GM21381 (cell line): Measurements from ENCODE around the gene CABP2.
A peak's percentile ranks its signal among the peaks of the same experiment; 100 is the strongest.

Experiments used
- ATAC-seq: cut with Tn5 transposase; IDR thresholded peaks from one replicate; pipeline ENCODE4 v1.9.1; 2021; ENCODE audit warnings: mild to moderate bottlenecking, moderate library complexity; ENCODE audit not compliant: unreplicated experiment

The CABP2 gene

DNA sequence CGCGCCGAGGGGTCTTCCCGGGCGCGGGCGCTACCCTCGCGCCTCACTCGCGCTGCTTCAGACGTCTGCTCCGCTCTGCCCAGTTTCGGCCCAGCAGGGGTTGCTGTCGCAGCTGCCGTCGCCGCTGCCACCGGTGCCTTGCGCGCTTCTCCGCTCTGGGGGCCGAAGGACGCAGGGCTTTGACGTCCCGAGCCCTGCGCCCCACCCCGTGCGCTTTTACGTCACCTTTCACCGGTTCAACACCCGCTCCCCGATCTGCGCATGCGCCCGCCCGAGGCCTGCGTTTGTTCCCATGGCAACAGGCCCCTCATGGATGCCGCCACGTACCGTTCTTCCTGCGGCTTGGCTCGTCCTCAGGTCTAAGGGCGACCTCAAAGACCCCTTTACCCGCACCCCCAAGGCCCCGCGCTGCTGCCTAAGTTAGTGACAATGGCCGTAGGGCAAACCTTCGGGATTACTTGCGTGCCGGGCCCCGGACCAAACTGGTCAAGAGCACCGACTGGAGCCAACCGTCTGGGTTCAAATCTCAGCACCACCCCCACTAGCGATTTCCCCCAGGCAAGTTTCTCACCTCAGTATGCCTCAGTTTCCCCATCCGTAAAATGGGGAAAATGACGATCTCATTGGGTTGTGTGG, 14.6 kb downstream of the CABP2 start:
- ATAC-seq = peak; percentile 38

DNA sequence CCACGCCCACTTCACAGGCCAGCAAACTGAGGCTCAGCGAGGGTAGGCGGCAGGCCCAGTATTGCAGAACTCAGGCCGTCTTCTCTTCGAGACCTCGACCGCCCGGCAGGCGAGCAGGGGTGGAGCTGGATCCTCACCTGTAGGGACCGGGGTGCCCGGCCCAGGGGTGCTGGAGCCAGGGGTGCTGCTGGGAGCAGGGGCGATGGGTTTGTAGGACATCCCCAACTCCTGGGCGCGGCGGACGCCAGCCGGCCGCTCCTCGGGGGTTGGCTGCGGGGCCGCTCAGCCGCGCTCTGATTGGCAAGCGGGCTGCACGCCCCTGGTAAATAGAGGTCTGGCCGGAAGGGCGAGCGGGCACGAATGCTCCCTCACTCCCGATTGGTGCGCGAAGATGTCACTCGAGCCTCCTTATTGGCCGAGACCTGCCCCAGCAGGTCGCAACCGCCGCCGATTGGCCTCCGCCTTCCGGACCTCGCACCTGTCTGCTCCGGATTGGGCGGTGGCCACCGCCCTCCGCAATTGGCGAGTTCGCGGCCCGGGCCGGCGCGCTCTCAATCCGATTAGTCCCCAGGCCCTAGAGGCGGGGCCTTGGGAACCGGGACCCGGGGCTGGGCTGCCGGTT, 15.3 kb downstream of the CABP2 start, which contains the start of gene CDK2AP2:
CDK2AP2 (minus strand) TSS at position 299 of the 622 bp plus-strand sequence; CDS start at position 219, 80 bp downstream.
- peak; percentile 69 for ATAC-seq

DNA sequence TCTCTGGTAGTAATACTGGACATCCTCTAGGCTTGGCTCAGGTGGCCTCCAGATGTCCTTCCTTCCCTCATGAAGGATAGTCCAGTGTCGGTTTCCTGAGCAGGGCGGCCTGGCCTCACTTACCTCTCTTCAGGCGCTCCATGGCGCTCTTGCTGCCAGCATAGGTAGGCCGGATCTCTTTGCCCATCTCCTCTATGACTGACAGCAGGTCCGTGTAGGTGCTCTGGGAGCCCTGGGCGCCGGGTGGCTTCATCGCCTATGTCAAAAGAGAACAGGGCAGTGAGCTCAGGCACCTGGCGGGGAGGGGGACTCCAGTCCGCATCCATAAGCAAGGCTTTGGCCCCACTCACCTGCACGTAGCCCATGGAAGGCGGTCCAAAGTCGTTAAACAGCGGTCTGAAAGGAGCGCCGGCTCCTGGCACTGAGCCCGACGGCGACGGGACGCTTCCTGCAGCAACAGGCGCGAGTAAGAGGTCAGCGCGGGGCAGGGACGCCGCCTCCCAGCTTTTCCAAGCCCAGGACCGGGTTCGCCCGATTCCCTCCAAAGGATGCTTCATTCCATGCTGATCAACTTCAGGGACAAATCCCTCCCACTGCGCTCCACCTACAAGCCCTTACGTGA, 15.9 kb downstream of the CABP2 start:
- ATAC-seq = no peak

DNA sequence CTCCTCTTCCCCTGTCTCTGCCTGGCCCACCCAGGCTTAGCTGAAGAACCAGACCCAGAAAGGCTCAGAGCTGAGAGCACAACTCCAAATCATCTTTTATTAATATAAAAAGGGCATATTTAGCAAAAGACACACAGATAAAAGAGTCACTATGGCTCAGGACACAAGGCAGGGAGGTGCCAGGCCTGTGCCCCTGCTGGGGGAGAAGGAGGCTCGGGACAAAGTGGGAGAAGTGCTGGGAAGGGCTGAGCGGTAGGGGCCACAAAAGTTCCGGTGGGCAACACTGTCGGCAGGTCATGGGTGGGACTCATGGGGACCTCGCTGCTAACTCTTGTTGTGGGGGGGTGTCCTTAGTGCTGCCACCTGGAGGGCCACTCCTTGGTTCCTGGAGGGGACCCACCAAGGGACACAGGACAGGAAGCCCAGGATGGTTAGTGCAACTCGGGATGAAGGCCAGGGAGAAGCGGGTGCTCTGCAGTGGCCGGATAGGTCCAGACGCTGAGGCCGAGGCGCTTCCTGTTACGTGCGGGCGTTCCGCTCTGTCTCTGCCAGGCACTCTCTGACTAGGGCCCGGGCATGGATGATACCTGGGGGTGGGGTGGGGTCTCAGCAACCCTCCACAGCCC, 16.7 kb downstream of the CABP2 start:
- ATAC-seq = no peak

DNA sequence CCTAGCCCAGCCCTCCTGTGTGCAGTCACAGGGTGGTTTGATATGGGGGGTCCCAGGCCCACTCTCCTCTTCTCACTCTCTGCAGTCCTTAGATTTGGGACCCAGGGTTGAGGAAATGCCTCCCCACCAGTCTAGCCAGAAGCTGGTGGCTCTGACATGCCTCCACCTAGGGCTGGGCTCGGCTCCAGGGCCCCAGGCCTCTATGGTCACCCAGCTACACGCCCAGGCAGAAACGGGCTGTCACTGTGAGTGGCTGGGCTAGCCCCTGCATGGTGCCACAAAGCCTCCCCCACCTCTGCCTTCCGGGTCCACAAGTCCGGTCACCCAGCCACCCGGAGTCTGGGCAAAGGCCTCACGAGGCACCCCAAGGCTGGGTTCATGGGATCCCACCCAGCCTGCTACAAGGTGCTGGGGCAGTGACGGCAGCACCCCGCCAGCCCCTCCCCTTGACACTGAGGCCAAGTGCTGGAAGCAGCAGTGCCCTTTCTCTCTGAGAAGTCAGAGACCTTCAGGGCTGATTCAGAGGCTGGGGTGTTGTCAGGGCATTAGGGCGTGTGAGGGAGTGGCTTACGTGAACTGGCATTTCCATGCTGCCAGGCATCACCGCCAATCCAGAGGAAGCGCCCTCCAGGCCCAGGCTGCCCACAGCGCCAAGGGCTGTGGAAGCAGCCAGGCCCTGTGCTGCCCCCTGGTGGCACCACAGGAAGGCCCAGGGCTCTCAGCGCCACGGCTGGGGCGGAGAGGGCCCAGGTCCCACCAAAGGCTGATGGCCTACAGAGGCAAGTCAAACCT, 17.4 kb downstream of the CABP2 start:
- ATAC-seq = no peak

DNA sequence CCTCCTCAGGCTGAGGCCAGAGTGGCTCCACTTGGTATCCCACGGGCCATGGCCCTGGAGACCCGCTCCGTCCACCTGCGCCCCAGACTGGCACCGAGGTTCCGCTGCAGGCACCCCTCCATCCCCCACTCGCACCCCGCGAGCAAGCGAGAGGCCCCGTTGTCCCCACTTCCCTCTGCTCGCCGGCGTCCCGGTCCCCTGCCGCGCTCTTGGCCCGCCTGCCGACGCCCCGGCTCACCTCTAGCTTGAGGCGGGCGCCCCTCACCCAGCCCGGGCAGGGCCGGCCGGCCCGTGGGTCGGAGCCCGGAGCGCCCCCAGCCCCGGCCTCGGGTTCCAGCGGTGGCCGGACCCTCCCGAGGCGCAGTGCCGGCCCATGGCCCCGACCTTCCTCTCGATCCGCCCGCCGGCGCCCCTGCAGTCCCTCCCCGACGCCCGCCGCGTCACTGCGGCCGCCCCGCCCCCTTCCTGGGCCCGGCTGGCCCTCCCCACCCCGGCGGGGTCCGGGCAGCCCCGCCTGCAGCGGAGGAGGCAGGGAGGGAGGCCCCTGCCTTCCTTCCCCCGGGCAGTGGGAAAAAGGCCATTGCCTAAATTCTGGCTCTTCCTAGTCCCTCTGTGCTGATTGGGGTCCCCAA, 18.2 kb downstream of the CABP2 start, which contains the start of gene PITPNM1:
PITPNM1 (minus strand) TSS at position 414 of the 632 bp plus-strand sequence. CDS start 1,183 bp downstream, outside the sequence.
- ATAC-seq = no peak

DNA sequence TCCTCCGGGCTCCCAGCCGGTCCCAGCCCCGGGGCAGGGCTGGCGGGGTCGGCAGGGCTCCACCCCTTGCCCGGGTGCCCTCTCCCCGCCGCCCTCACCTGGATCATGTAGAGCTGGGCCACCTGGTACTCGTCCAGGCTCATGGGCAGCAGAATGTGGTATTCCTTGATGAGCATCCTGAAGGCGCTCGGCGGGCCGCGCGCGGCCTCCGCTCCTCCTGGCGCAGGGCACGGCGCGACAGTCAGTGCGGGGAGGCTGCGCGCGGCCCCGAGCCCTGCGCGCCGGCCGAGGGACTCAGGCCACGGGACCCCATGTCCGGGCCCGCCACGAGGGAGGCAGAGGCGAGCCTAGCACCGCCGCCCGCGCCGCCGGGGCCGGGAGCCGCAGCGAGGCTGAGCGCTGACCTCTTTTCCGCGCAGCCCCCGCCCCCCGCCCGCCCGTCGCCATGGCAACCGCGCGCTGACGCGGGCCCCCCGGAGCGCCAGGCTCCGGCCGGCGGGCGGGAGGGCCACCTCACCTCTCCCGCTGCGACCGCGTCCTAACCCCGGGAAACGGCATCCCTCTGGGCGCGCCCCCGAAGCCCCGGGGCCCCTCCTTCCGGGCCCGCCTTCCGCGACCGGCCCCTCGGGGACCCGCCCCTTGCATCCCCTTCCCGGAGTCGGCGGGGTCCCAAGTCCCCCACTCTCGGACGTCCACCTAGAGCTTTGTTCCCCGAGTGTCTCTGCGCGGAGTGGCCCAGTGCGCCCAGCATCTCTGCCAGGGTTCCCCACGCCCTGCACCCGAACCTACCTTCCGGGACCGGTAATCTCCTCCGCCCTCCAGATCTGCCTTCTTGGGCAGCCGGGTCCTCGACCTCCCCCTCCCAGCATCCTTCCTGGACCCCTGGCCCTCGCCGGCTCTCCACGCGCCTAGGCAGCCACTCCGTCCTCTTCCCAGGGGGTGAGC, 19.0 kb downstream of the CABP2 start:
- no peak for ATAC-seq

DNA sequence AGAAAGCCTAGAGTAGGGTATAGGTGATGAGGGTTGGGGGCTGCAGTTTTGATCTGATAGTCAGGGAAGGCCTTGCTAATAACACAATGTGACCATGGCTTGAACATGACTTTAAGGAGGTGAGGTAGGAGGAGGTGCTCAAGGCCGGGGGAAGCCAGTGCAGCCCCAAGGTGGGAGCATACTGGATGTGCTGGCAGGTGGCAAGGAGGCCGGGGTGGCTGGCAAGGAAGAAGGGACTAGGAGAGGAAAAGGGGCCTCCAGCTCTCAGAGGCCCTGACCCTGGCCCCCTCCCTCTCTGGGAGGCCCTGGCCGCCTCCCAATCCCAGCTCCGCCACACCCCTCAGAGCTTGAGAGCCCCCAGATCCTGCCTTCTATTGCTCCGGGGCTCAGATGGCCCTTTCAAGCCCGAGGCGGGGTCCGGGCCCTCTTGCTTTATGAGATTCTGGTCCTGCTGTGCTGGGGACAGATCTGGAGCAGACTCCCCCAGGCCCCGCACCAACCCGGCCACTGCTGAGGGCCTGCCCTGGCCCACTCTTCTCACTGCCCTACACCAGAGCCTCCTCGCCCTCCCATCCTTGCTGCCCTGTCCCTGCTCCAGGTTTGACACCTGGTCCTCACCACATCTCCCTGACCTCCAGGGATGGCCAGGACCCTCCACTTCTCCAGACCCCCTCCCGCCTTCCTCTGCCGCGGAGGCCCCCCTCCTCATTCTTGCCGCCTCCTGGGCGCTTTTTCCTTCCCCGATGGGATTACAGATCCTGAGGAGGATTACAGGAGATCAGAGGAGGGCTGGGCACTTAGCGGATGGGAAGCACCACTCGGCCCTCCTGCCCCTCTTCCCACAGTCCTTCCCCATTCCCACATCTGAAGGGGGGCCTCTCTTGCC, 19.9 kb downstream of the CABP2 start:
- ATAC-seq = no peak

DNA sequence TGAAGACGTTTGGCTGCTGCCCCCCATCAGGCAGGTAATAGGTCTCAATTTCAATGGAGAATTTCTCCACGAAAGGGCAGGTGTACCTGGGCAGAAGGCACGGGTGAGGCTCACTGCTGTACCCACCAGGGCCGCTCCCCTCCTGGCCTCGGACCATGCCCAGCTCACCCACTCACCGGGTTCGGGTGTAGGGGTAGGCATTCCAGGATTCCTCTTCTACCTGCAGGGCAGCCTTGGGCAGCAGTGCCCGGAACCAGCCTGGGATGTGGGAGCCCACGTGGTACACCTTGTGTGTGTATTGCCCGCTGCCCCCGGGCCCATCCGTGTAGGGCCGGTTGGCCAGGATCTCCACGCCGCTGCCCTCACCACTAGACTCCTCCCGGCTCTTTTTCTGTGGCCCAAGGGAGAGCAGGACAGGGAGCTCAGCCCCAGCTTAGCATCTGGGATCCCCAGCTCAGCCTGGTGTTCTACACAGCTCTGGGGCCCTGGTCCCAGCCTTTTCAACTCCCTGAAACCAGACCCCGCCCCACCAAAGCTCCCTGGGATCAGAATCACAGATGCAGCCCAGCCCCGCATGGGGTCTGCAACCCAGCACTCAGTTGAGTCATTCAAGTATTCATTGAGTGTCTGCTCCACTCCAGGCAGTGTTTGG, 20.8 kb downstream of the CABP2 start:
- no peak for ATAC-seq

DNA sequence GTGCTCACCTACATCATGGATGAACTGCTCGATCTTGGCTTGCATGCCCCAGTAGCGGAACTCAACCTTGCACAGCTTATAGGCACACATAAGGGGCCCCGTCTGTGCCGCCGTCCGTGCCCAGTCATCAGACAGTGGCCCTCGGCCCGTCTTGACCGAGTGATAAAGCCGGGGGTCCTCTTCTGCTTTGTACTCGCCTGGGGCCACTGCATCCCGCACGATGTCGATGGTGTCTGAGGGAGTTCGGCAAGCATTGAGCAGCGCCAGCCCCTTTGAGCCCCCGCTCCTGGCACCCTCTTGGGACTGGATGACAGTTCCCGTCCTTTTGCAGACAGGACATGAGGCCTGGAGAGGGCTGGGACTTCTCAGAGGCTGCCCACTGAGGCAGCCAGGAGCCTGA, 21.4 kb downstream of the CABP2 start:
- ATAC-seq = no peak

DNA sequence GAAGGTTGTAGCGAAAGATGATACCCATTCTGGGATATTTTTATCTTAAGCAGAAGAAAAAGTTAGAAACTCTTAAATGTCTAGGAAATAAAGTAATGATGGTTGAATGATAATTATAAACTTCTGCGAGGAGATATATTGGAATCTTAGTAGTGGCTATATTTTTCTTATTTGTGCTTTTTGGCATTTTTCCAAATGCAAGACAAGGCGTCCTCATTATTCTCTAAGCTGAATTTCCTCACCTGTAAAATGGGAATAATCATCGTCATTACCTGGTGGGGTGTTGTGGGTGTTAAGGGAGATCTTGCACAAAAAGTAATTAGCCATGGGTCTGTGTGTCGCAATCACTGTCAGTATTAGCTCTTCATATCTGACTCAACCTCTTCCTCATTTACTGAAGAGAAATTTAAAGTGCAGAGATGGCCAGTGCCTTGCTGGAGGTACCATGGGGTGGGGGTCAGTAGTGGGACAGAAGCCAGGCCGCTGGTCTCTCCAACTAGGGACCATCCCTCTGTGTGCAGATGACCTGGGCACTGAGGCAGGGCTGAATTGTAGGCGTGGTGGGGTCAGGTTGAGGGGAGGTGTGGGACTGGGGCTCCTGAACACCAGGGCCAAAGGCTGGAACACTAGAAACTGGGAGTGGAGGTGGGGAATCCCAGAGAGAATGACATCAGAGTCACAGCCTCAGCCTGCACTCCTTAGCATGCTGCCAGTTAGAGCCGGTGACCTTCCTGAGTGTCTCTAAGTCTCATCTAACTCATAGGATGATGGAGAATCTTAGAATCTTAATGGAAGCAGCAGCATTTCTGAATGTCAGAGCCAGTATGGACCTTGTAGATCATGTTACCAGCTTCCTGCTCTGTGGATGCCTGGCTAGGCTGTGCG, 22.2 kb downstream of the CABP2 start:
- no peak for ATAC-seq

DNA sequence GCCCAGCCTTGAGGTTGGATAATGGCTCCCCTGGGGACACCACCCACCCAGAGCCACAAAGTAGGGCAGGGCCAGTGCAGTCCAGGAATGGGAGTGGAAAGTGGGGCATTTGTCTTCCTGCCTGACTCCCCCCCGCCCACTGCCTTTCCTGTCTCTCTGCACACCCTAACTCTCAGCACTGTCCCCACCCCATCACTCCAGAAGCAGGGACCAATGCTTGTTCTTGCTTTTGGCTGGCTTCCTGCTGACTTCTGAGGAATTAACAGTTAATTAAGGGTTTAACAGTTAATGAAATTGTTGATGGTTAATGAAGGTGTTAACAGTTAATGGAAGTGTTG, 22.8 kb downstream of the CABP2 start:
- ATAC-seq = no peak

DNA sequence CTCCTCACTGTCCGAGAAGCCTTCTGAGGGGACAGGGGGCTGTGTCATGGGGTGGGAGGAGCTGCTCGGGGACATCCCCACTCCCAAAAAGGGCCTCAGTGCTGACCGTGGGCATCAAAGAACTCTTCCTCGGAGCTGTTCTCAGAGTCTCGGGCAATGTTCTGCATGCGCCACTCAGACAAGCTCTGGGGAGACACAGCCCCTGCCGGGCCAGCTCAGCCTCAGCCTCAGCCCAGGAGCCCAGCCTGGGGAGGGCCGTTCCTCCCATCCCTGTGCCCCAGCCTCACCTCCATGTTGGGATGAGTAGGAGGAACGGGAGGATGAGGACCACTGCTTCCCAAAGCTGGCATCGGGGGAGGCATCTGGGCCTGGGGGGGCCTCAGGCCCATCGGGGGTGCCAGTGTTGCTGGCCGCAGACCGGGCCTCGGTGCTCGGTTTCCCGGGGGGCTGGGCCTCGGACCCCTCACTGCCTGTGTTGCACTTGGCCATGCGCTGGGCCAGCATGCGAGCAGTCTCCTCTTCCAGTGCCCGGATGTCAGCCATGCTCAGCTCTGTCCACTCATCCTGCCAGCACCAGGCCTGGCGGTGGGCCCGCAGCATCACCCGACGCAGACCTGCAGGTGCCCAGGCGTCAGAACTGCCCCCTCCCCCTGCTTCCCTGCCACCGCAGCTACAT, 23.3 kb downstream of the CABP2 start:
- no peak for ATAC-seq

DNA sequence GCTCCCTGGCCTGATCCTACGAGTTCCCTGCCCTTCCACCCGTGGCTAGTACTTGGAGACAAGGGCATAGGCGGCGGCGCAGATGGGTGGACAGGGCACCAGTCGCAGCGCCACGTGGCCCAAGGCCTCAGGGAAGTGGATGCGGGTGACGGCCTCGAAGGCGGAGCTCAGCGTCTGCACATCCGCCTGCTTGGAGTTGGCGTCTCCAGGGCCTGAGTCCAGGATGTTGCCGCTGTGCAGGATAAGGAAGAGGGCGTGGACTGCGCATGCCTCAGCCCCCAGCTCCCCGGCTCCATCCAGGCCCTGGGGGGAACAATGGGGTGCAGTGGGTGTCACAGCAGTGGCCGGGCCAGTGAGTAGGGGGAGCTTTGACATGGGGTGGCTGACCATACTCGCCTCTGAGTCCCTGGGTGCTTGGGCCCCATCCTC, 24.7 kb downstream of the CABP2 start:
- ATAC-seq = no peak

DNA sequence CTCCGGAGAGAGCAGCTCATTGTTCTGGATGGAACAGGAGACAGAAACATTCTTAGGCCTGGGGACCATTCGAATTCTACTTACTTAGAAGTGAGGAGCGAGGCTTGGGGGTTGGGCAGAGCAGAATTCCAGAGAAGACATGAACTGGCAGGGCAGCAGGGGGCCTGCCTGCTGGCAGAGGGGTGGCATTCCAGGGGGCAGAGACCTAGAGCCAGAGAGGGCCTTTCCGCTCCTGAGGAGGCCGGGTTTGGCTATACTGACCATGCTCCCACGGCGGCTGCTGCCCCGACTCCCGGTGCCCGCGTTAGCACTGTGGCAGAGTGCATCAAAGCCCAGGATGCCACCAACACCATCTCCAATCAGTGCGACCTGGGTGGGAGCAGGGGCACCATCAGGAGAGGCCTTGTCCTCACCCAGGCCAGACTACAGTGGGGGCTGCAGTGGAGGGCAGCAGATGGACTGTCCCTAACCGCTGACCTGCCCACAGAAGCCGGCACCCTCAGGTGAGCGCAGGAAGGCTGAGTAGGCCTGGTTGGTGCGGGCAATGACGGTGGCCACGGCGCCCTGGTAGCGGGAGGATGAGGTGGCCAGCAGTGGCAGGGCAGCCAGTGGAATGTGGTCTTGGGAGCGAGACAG, 25.5 kb downstream of the CABP2 start:
- ATAC-seq = no peak

DNA sequence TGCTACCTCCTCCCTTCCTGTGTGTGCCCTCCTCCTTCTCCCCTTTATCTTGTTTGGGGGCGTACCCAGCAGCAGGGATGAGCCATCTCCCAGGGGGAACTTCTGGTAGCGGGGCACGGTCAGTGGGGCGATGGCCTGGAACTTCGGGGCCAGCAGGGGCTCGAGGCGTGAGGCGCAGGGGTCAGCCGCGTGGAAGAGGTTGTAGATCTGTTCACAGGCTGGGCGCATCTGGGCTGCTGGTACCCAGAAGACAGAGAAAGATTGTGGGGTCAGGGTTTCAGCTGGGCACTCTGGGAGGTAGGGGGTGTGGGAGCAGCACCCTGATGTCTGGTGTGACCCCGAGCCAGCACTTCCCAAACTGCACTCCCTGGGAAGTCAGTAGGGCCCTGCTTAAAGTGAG, 27.1 kb downstream of the CABP2 start:
- ATAC-seq = no peak
